ENCODE data around the gene ACTR2. TPM values are rescaled to one million over a fixed set of nuclear protein-coding genes. Genes with fewer than 3 reads are reported as not detected.
A peak's percentile ranks its signal among the peaks of the same experiment; 100 is the strongest.

The ACTR2 gene
- total and polyA plus RNA-seq, 8 donors: 19.8 to 115 (median 58.9) TPM

DNA sequence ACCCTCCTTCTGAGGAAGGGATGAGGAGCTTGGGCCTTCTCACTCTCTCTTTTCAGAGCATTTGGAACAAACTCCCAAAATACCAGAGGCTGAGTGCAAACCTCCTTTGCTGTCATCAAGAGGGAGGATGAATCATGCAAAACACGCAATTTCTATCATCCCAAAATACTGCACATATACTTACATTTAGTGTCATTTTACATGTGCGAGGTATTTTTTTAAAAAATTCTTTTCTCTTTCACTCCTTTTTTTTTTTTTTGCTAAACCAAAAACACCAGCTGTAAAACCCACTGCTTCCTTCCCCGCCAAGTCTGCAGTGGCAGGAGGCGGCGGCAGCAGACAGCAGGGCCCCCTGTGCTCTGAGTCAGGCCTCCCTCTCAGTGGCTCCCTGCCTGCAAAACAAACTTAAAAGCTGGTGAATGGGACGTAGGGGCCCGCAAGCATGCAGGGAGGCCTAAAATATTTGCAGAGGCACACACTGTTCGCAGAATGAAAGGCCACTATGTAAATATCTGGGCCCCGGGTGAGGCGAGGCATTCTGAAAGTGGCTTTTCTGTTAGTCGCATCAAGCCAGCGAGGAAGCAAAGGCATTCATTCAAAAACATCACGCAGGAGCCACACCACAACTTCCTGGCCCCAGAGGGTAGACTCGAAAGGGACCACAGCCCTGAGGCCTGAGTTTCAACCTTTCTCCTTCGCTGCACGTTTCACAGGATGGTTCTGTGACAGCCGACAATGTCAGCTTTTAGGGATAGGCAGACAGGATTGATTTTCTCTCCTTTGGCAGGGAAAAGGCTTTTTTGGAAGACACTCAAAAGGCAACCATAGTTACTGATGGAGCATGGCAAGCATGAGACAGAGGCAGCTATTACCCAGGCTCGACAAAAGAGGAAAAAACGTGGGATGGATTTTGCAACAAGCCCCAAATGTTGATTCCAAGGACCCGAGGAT is 73.4 kb downstream of the ACTR2 start:
- TF ChIP-seq, protein P1, sequence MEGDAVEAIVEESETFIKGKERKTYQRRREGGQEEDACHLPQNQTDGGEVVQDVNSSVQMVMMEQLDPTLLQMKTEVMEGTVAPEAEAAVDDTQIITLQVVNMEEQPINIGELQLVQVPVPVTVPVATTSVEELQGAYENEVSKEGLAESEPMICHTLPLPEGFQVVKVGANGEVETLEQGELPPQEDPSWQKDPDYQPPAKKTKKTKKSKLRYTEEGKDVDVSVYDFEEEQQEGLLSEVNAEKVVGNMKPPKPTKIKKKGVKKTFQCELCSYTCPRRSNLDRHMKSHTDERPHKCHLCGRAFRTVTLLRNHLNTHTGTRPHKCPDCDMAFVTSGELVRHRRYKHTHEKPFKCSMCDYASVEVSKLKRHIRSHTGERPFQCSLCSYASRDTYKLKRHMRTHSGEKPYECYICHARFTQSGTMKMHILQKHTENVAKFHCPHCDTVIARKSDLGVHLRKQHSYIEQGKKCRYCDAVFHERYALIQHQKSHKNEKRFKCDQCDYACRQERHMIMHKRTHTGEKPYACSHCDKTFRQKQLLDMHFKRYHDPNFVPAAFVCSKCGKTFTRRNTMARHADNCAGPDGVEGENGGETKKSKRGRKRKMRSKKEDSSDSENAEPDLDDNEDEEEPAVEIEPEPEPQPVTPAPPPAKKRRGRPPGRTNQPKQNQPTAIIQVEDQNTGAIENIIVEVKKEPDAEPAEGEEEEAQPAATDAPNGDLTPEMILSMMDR (IDR thresholded peaks at IDR 0.05): no peak
- Histone ChIP-seq H3K4me3 (no peak overlapping the region), H3K27me3 (no peaks in the 10 kb centered on the region), H3K9me3 (no peaks in the 10 kb centered on the region), H3K27ac (no peak overlapping the region), H3K4me1 (no peaks in the 10 kb centered on the region), H3K36me3 (no peaks in the 10 kb centered on the region)
- intact Hi-C loops (cut with DNase I): no loop called here
- FAIRE-seq (no peak), DNase-seq (no peak), ATAC-seq (peak in 3 of 4 donors; percentile 59 to 75 (median 68))
- 73 to 79% methylated on average over 20 of the region's 20 CpGs for WGBS, 2 donors

DNA sequence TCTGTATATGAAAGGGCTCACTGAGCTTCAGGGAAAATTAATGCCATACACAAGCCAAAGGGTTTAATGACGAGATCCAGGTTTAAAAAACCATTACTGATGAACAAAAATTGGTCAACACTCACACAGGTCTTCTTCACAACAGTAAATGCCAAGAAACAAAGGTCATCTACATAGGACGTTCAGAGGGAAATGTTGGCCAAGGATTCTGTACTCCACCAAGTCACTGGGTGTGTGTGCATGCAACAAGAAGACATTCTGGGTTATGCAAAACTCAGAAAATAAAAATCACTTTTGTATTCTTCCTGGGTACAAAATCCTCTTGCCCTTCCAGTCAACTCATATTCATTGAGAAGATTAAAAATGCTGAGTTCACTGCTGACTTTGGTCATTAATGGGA is 78.3 kb downstream of the ACTR2 start:
- Histone ChIP-seq H3K9me3 (no peaks in the 10 kb centered on the region), H3K4me1 (peaks cover 0 to 4% (median 0%) of the 10 kb centered on the region in 3 donors), H3K27ac (no peak overlapping the region), H3K27me3 (no peaks in the 10 kb centered on the region), H3K4me3 (no peak overlapping the region), H3K36me3 (no peaks in the 10 kb centered on the region)
- no peak for FAIRE-seq
- 77 to 78% methylated on average over 2 of the region's 2 CpGs for WGBS, 2 donors
- intact Hi-C loops (cut with DNase I): no loop called here
- TF ChIP-seq, protein P1 (IDR thresholded peaks at IDR 0.05): no peak
- ATAC-seq: no peak
- no peak for DNase-seq

DNA sequence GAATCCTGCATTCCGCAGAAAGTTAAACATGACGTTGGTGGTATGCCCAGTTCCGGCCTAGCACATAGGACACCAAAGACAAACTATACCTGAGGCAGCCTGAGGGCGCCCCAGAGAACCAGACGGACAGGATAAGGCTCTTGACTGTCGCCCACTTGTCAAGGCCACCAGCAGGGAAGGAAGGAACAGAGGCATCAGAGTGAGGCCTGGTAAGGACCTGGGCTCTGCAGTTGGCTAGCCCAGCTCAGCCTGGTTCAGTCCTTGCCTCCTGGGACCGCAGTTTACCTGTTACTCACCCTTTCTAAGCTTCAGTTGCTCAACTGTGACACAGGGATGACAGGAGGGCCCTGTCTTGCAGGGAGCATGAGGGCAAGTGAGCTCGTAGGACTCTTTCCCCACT is 82.1 kb downstream of the ACTR2 start:
- no peaks in the 10 kb centered on the region for H3K27me3 ChIP-seq
- TF ChIP-seq, protein P1 (IDR thresholded peaks at IDR 0.05): no peak
- WGBS, 2 donors: 54 to 77% methylated on average over 8 of the region's 8 CpGs
- FAIRE-seq (no peak), ATAC-seq (peak; percentile 9 to 61 (median 57)), DNase-seq (no peak)
- no peak overlapping the region for H3K4me3 ChIP-seq
- H3K9me3 ChIP-seq: no peaks in the 10 kb centered on the region
- intact Hi-C loops (cut with DNase I): no loop called here
- H3K27ac ChIP-seq: peak overlapping the region in 1 of 4 donors; percentile 8
- peaks cover 0 to 4% (median 2%) of the 10 kb centered on the region in 3 donors for H3K4me1 ChIP-seq
- H3K36me3 ChIP-seq: peaks cover 0 to 30% (median 6%) of the 10 kb centered on the region in 3 donors

DNA sequence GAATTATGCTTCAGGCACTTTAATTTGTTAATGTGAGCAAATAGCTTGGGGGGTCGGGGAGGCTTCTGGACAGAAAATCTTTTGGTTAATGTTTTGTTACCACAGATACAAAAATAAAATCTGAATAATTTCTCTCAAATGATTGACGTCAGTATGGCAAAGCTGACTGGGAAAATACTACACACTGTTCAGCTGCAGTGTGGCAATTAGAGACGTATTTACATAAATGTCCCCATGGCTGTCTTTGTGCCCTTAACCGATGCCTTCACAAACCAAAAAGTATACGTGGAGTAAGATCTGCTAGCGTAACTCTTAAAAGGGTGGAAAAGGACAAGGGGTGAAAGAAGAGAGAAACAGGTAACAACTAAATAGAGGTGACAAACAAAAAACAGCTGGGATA is 83.4 kb downstream of the ACTR2 start:
- no peaks in the 10 kb centered on the region for H3K9me3 ChIP-seq
- TF ChIP-seq, protein P1 (IDR thresholded peaks at IDR 0.05): no peak
- H3K4me1 ChIP-seq: peaks cover 0 to 4% (median 2%) of the 10 kb centered on the region in 3 donors
- no peak overlapping the region for H3K4me3 ChIP-seq
- peaks cover 0 to 34% (median 6%) of the 10 kb centered on the region in 3 donors for H3K36me3 ChIP-seq
- no peak for DNase-seq
- H3K27ac ChIP-seq: peak overlapping the region in 1 of 4 donors; percentile 2
- no peaks in the 10 kb centered on the region for H3K27me3 ChIP-seq
- 43 to 49% methylated on average over 6 of the region's 6 CpGs for WGBS, 2 donors
- no peak for FAIRE-seq
- peak; percentile 28 to 67 (median 60) for ATAC-seq
- intact Hi-C loops (cut with DNase I): no loop called here

DNA sequence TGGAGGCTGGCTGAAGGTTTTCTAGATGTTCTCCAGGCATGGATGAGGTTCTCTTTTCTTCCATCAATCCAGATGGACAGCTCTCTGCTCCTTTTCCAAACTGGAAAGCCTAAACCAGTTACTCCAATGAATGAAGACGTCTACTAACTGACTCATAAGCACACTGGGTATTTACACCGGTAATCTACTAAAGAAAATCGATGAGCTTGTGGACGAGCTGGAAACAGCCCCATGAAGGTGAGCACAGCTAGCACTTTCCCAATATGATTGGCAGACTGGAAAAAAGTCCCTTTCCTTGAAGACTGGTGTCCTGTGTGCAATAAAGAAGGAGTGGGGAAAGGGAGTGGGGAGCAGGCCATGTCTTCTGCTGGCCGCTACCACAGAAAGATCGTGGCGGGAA is 84.0 kb downstream of the ACTR2 start:
- Histone ChIP-seq H3K27ac (no peak overlapping the region), H3K4me1 (peaks cover 0 to 4% (median 2%) of the 10 kb centered on the region in 3 donors), H3K27me3 (no peaks in the 10 kb centered on the region), H3K9me3 (no peaks in the 10 kb centered on the region), H3K4me3 (no peak overlapping the region), H3K36me3 (peaks cover 0 to 34% (median 6%) of the 10 kb centered on the region in 3 donors)
- no peak for DNase-seq
- intact Hi-C loops (cut with DNase I): no loop called here
- no peak for FAIRE-seq
- TF ChIP-seq, protein P1 (IDR thresholded peaks at IDR 0.05): no peak
- WGBS, 2 donors: 72 to 77% methylated on average over 7 of the region's 7 CpGs
- peak in 3 of 4 donors; percentile 22 to 65 (median 64) for ATAC-seq
